HEK293 (cell line): ENCODE results near the gene TAF1A.

Experiments
- CTCF ChIA-PET: fragments of 350-600 bp; formaldehyde crosslinking; extraction: SDS; loops from one replicate; lab custom pipeline; 2021; ENCODE audit warnings: antibody characterized with exemption; lab: Yijun Ruan, JAX
- POLR2A ChIA-PET: fragments of 300-600 bp; formaldehyde crosslinking; extraction: SDS; loops from one replicate; lab custom pipeline; 2020; ENCODE audit warnings: antibody characterized with exemption, inconsistent platforms; lab: Yijun Ruan, JAX
- H3K27ac ChIP-seq: fragments of 200-500 bp; sonication (Bioruptor generic); 2 replicates; pipeline ENCODE4 v1.5.1; 2014; ENCODE audit warnings: low read depth, low read length, control low read depth, inconsistent platforms; ENCODE audit errors: extremely low read depth
- H3K36me3 ChIP-seq, 2 experiments: fragments of 200-500 bp in 1 of 2; sonication (Bioruptor generic) in 1 of 2; 1 replicate in 1 of 2; 2 replicates in 1 of 2; pipeline ENCODE4 v1.5.1; 2014 to 2017; ENCODE audit warnings: inconsistent platforms in 2 of 2, low read length in 2 of 2; ENCODE audit not compliant: control insufficient read depth in 2 of 2, insufficient read depth in 1 of 2
- H3K4me1 ChIP-seq: fragments of 200-500 bp; sonication (Bioruptor generic); 2 replicates; pipeline ENCODE4 v1.5.1; 2014; ENCODE audit warnings: mild to moderate bottlenecking, low read length, inconsistent platforms; ENCODE audit not compliant: control insufficient read depth, insufficient read depth
- H3K4me3 ChIP-seq: 2 replicates; pipeline ENCODE4 v1.5.1; 2011; ENCODE audit warnings: low read depth, mild to moderate bottlenecking, control low read depth, low read length, moderate library complexity
- H3K9me3 ChIP-seq: fragments of 200-500 bp; sonication (Bioruptor generic); 2 replicates; pipeline ENCODE4 v1.5.1; 2014; ENCODE audit warnings: low read depth, low read length, inconsistent platforms; ENCODE audit not compliant: control insufficient read depth, insufficient read depth
- BCL11B ChIP-seq: fragments of 450-650 bp; formaldehyde crosslinking; IDR thresholded peaks from 2 replicates; pipeline ENCODE4 v1.5.1; 2016; ENCODE audit warnings: low read depth, missing biosample characterization, missing genetic modification characterization
- GFI1B ChIP-seq: fragments of 450-650 bp; formaldehyde crosslinking; IDR thresholded peaks from 2 replicates; pipeline ENCODE4 v1.5.1; 2016; ENCODE audit warnings: missing biosample characterization, missing genetic modification characterization
- GLI2 ChIP-seq: fragments of 450-650 bp; formaldehyde crosslinking; IDR thresholded peaks from 2 replicates; pipeline ENCODE4; 2017; ENCODE audit warnings: missing biosample characterization, missing genetic modification characterization, low read depth, borderline replicate concordance
- KLF1 ChIP-seq: fragments of 450-650 bp; formaldehyde crosslinking; IDR thresholded peaks from 2 replicates; pipeline ENCODE4 v1.5.1; 2016; ENCODE audit warnings: missing biosample characterization, missing genetic modification characterization
- PRDM6 ChIP-seq: fragments of 450-650 bp; formaldehyde crosslinking; IDR thresholded peaks from 2 replicates; pipeline ENCODE4 v1.5.1; 2017; ENCODE audit warnings: missing biosample characterization, missing genetic modification characterization
- REPIN1 ChIP-seq: fragments of 450-650 bp; formaldehyde crosslinking; IDR thresholded peaks from 2 replicates; pipeline ENCODE4 v1.5.1; 2017; ENCODE audit warnings: missing biosample characterization, missing genetic modification characterization, low read depth
- SCRT1 ChIP-seq: fragments of 450-650 bp; formaldehyde crosslinking; IDR thresholded peaks from 2 replicates; pipeline ENCODE4 v1.5.1; 2016; ENCODE audit warnings: missing biosample characterization, missing genetic modification characterization, borderline replicate concordance
- SP3 ChIP-seq: fragments of 450-650 bp; formaldehyde crosslinking; IDR thresholded peaks from 2 replicates; pipeline ENCODE4 v1.5.1; 2016; ENCODE audit warnings: missing biosample characterization, missing genetic modification characterization
- TCF7L2 ChIP-seq: IDR thresholded peaks from 2 replicates; pipeline ENCODE4 v1.6.1; 2011; ENCODE audit warnings: low read depth, mild to moderate bottlenecking, inconsistent platforms, low read length, moderate library complexity, borderline replicate concordance
- ZBTB17 ChIP-seq: fragments of 450-650 bp; formaldehyde crosslinking; IDR thresholded peaks from 2 replicates; pipeline ENCODE4 v1.5.1; 2016; ENCODE audit warnings: missing biosample characterization, missing genetic modification characterization
- ZBTB49 ChIP-seq: fragments of 450-650 bp; formaldehyde crosslinking; IDR thresholded peaks from 2 replicates; pipeline ENCODE4 v1.5.1; 2016; ENCODE audit warnings: missing biosample characterization, missing genetic modification characterization, low read depth
- ZNF157 ChIP-seq: fragments of 450-650 bp; formaldehyde crosslinking; IDR thresholded peaks from 2 replicates; pipeline ENCODE4 v1.5.1; 2016; ENCODE audit warnings: missing biosample characterization, missing genetic modification characterization
- ZNF16 ChIP-seq: fragments of 450-650 bp; formaldehyde crosslinking; IDR thresholded peaks from 2 replicates; pipeline ENCODE4 v1.5.1; 2016; ENCODE audit warnings: low read depth, missing biosample characterization, missing genetic modification characterization
- ZNF202 ChIP-seq: fragments of 450-650 bp; formaldehyde crosslinking; IDR thresholded peaks from 2 replicates; pipeline ENCODE4 v1.5.1; 2016; ENCODE audit warnings: missing biosample characterization, missing genetic modification characterization, borderline replicate concordance
- ZNF274 ChIP-seq, 2 experiments: fragments of 200-500 bp in 1 of 2; fragments of 450-650 bp in 1 of 2; sonication (Bioruptor generic) in 1 of 2; formaldehyde crosslinking in 1 of 2; IDR thresholded peaks; 2 replicates each; pipeline versions ENCODE4 v1.5.1 to v1.6.1; 2014 to 2016; ENCODE audit warnings: borderline replicate concordance in 1 of 2, inconsistent platforms in 1 of 2, low read length in 1 of 2, missing biosample characterization in 1 of 2, missing genetic modification characterization in 1 of 2
- ZNF302 ChIP-seq: fragments of 450-650 bp; formaldehyde crosslinking; IDR thresholded peaks from 2 replicates; pipeline ENCODE4 v1.5.1; 2016; ENCODE audit warnings: missing biosample characterization, missing genetic modification characterization, low read depth
- ZNF354C ChIP-seq: fragments of 450-650 bp; formaldehyde crosslinking; IDR thresholded peaks from 2 replicates; pipeline ENCODE4 v1.5.1; 2016; ENCODE audit warnings: missing biosample characterization, missing genetic modification characterization, low read depth, borderline replicate concordance
- ZNF433 ChIP-seq: fragments of 450-650 bp; formaldehyde crosslinking; IDR thresholded peaks from 2 replicates; pipeline ENCODE4 v1.5.1; 2016; ENCODE audit warnings: missing biosample characterization, missing genetic modification characterization, low read depth
- ZNF777 ChIP-seq: fragments of 450-650 bp; formaldehyde crosslinking; IDR thresholded peaks from 2 replicates; pipeline ENCODE4 v1.5.1; 2017; ENCODE audit warnings: missing biosample characterization, missing genetic modification characterization, borderline replicate concordance
- ZXDB ChIP-seq: fragments of 450-650 bp; formaldehyde crosslinking; IDR thresholded peaks from 2 replicates; pipeline ENCODE4 v1.5.1; 2016; ENCODE audit warnings: missing biosample characterization, missing genetic modification characterization
- TF ChIP-seq, protein P1 (sequence below): fragments of 450-650 bp; formaldehyde crosslinking; IDR thresholded peaks from 2 replicates; pipeline ENCODE4 v1.5.1; 2016; ENCODE audit warnings: missing biosample characterization, missing genetic modification characterization
- TF ChIP-seq, protein P2 (sequence below): fragments of 450-650 bp; formaldehyde crosslinking; IDR thresholded peaks from 2 replicates; pipeline ENCODE4 v1.5.1; 2016; ENCODE audit warnings: missing biosample characterization, missing genetic modification characterization
- TF ChIP-seq, protein P3 (sequence below): sonication (generic); formaldehyde crosslinking; IDR thresholded peaks from 2 replicates; pipeline ENCODE4 v1.8.1; 2022; ENCODE audit warnings: mild to moderate bottlenecking, moderate library complexity, missing genetic modification reagents

TAF1A gene

GRCh38 chr1:222570837-222571236, 18.9 kb downstream of the TAF1A start (continued):
- TF ChIP-seq REPIN1 (tag by site-specific recombination) (no peak), ZNF202 (tag by site-specific recombination) (no peak), GFI1B (tag by site-specific recombination) (no peak), KLF1 (tag by site-specific recombination) (no peak)

GRCh38 chr1:222561656-222562055, 28.1 kb downstream of the TAF1A start:
- TF ChIP-seq ZNF354C (tag by site-specific recombination) (no peak), SP3 (no peak), ZNF202 (tag by site-specific recombination) (no peak), GLI2 (tag by site-specific recombination) (no peak), ZNF16 (tag by site-specific recombination) (no peak), ZNF777 (tag by site-specific recombination) (no peak), BCL11B (no peak), ZNF274 (IDR thresholded peaks at IDR 0.05; ENCODE audit: low read length) (no peak), ZNF274 (tag by site-specific recombination; IDR thresholded peaks at IDR 0.05; ENCODE audit: borderline replicate concordance) (no peak), ZBTB17 (tag by site-specific recombination) (no peak), TCF7L2 (no peak), PRDM6 (tag by site-specific recombination) (no peak)
- TF ChIP-seq, protein P1, sequence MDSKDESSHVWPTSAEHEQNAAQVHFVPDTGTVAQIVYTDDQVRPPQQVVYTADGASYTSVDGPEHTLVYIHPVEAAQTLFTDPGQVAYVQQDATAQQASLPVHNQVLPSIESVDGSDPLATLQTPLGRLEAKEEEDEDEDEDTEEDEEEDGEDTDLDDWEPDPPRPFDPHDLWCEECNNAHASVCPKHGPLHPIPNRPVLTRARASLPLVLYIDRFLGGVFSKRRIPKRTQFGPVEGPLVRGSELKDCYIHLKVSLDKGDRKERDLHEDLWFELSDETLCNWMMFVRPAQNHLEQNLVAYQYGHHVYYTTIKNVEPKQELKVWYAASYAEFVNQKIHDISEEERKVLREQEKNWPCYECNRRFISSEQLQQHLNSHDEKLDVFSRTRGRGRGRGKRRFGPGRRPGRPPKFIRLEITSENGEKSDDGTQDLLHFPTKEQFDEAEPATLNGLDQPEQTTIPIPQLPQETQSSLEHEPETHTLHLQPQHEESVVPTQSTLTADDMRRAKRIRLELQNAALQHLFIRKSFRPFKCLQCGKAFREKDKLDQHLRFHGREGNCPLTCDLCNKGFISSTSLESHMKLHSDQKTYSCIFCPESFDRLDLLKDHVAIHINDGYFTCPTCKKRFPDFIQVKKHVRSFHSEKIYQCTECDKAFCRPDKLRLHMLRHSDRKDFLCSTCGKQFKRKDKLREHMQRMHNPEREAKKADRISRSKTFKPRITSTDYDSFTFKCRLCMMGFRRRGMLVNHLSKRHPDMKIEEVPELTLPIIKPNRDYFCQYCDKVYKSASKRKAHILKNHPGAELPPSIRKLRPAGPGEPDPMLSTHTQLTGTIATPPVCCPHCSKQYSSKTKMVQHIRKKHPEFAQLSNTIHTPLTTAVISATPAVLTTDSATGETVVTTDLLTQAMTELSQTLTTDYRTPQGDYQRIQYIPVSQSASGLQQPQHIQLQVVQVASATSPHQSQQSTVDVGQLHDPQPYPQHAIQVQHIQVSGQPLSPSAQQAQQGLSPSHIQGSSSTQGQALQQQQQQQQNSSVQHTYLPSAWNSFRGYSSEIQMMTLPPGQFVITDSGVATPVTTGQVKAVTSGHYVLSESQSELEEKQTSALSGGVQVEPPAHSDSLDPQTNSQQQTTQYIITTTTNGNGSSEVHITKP (tag by site-specific recombination) = no peak
- no peak overlapping the region for H3K4me3 ChIP-seq
- no peak overlapping the region for H3K27ac ChIP-seq
- ChIA-PET POLR2A (no interaction called here), CTCF (interaction anchor here (0.5 to 1.0 kb wide), 2 partner anchors 18 to 1093 kb away, joined by 3 read pairs; no protein-coding TSS in a partner anchor)
- H3K9me3 ChIP-seq = no peaks in the 10 kb centered on the region
- H3K36me3 ChIP-seq = peaks cover 10 to 50% of the 10 kb centered on the region in 2 experiments
- H3K4me1 ChIP-seq = no peaks in the 10 kb centered on the region

- POLR2A ChIA-PET = no interaction called here
- H3K36me3 ChIP-seq = peaks cover 4 to 52% of the 10 kb centered on the region in 2 experiments
- no peaks in the 10 kb centered on the region for H3K9me3 ChIP-seq
- no peaks in the 10 kb centered on the region for H3K4me1 ChIP-seq
- no peak overlapping the region for H3K4me3 ChIP-seq
- H3K27ac ChIP-seq = no peak overlapping the region
- CTCF ChIA-PET = interaction anchor here (1.1 kb wide), 1 partner anchor 102 kb away, joined by 4 read pairs; no protein-coding TSS in a partner anchor
- TF ChIP-seq ZNF302 (tag by site-specific recombination) = no peak
- TF ChIP-seq SCRT1 (tag by site-specific recombination) = no peak
- TF ChIP-seq, protein P2, sequence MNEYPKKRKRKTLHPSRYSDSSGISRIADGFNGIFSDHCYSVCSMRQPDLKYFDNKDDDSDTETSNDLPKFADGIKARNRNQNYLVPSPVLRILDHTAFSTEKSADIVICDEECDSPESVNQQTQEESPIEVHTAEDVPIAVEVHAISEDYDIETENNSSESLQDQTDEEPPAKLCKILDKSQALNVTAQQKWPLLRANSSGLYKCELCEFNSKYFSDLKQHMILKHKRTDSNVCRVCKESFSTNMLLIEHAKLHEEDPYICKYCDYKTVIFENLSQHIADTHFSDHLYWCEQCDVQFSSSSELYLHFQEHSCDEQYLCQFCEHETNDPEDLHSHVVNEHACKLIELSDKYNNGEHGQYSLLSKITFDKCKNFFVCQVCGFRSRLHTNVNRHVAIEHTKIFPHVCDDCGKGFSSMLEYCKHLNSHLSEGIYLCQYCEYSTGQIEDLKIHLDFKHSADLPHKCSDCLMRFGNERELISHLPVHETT (tag by site-specific recombination) = no peak
- TF ChIP-seq, protein P3, sequence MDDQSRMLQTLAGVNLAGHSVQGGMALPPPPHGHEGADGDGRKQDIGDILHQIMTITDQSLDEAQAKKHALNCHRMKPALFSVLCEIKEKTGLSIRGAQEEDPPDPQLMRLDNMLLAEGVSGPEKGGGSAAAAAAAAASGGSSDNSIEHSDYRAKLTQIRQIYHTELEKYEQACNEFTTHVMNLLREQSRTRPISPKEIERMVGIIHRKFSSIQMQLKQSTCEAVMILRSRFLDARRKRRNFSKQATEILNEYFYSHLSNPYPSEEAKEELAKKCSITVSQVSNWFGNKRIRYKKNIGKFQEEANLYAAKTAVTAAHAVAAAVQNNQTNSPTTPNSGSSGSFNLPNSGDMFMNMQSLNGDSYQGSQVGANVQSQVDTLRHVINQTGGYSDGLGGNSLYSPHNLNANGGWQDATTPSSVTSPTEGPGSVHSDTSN (CRISPR knock-in tag) = no peak
- no peak for TF ChIP-seq ZXDB
- TF ChIP-seq ZNF157 (tag by site-specific recombination) = no peak
- TF ChIP-seq ZBTB49 = no peak
- TF ChIP-seq ZNF433 (tag by site-specific recombination) = no peak
These were observed 32.2 kb downstream of the TAF1A start for GRCh38 chr1:222557574-222557973.
